GM15510 (cell line): ENCODE results near the gene MEG3.

Source experiments
- POLR2A ChIP-seq: IDR thresholded peaks from 3 replicates; pipeline ENCODE4 v1.6.1; 2011; ENCODE audit warnings: borderline replicate concordance; ENCODE audit not compliant: insufficient read length; ENCODE audit errors: extremely low read depth

MEG3 gene

GRCh38 chr14:100880271-100881101 is 54.6 kb downstream of the MEG3 start:
- no peak for TF ChIP-seq POLR2A

- TF ChIP-seq POLR2A = no peak
Observed at GRCh38 chr14:100881211-100882025, 55.5 kb downstream of the MEG3 start.

- no peak for TF ChIP-seq POLR2A
Observed at GRCh38 chr14:100882026-100882967, 56.4 kb downstream of the MEG3 start.

- TF ChIP-seq POLR2A = no peak
Observed at GRCh38 chr14:100882991-100883788, 57.3 kb downstream of the MEG3 start.

GRCh38 chr14:100883789-100884101 is 57.8 kb downstream of the MEG3 start:
- no peak for TF ChIP-seq POLR2A

- no peak for TF ChIP-seq POLR2A
Observed at GRCh38 chr14:100884456-100884855, 58.5 kb downstream of the MEG3 start.

GRCh38 chr14:100885196-100885595 is 59.3 kb downstream of the MEG3 start:
- TF ChIP-seq POLR2A = no peak

- no peak for TF ChIP-seq POLR2A
Observed at GRCh38 chr14:100885617-100886016, 59.7 kb downstream of the MEG3 start.

- TF ChIP-seq POLR2A = no peak
Observed at GRCh38 chr14:100887728-100888335, 61.9 kb downstream of the MEG3 start.

GRCh38 chr14:100888789-100889315 is 62.9 kb downstream of the MEG3 start:
- no peak for TF ChIP-seq POLR2A

- no peak for TF ChIP-seq POLR2A
Observed at GRCh38 chr14:100889641-100890040, 63.7 kb downstream of the MEG3 start.

GRCh38 chr14:100890061-100890850 is 64.3 kb downstream of the MEG3 start:
- no peak for TF ChIP-seq POLR2A

GRCh38 chr14:100891051-100891450 is 65.1 kb downstream of the MEG3 start:
- no peak for TF ChIP-seq POLR2A
